A549 treated with RU486 at 1 μM for 4 hours (cell line): ENCODE results near the gene SAMD5. TPM values are rescaled to one million over a fixed set of nuclear protein-coding genes. Genes with fewer than 3 reads are reported as not detected.

Experiments
- total RNA-seq: library from RNA; stranded (reverse); fragments of 200-300 nt; extraction: Qiagen RNA extraction; gene quantifications from 5 replicates; pipeline ENCODE4 v1.2.3, GENCODE V29; 2022; ENCODE audit warnings: low read depth

SAMD5 gene
- total RNA-seq, result 0.41 to 0.73 TPM (median 0.66 TPM) in 5 replicates

GRCh38 chr6:147508042-147508865 lies at the start of gene SAMD5:
Gene SAMD5 (plus strand): TSS chr6:147508690. CDS start chr6:147508929, 239 bp downstream.

